Panc1 (cell line): ENCODE data around the gene SLC8B1.

Experiments used
- CTCF ChIP-seq: fragments of 450-650 bp; IDR thresholded peaks from 2 replicates; pipeline ENCODE4 v1.5.1; 2017; ENCODE audit warnings: mild to moderate bottlenecking
- REST ChIP-seq, 2 experiments: IDR thresholded peaks; 2 replicates each; pipeline ENCODE4 v1.6.1; 2011 to 2012; ENCODE audit warnings: low read depth in 2 of 2, control low read depth in 1 of 2, low read length in 1 of 2, mild to moderate bottlenecking in 1 of 2, moderate library complexity in 1 of 2; ENCODE audit not compliant: insufficient read depth in 1 of 2
- TCF7L2 ChIP-seq: IDR thresholded peaks from 2 replicates; pipeline ENCODE4 v1.6.1; 2011; ENCODE audit warnings: mild to moderate bottlenecking, low read depth, low read length, inconsistent platforms

GRCh38 chr12:113347107-113347506 lies 12.2 kb upstream of the SLC8B1 start:
- TF ChIP-seq TCF7L2 (no peak), CTCF (no peak), REST (IDR thresholded peaks at IDR 0.05; ENCODE audit: insufficient read depth in 1 of 2, low read depth in 2 of 2, low read length in 1 of 2) (no peak)
